RPMI7951 (cell line): ENCODE data around the gene SPIRE1. TPM values are rescaled to one million over a fixed set of nuclear protein-coding genes. Genes with fewer than 3 reads are reported as not detected.
A peak's percentile ranks its signal among the peaks of the same experiment; 100 is the strongest.
"Not testable (repeated sequence)": the region's sequence is repeated elsewhere in the genome, so short reads cannot be mapped to it uniquely, and the experiment has no call there.

ENCODE experiments used
- DNase-seq: peaks from one replicate; pipeline ENCODE4 v3.0.0-alpha.2; 2012; ENCODE audit warnings: low read depth
- total RNA-seq: library from RNA; depleted of rRNA; stranded (reverse); fragments of >200 nt; shearing (Covaris generic); gene quantifications from 2 replicates; pipeline ENCODE4 v1.2.3, GENCODE V29; 2014

Gene SPIRE1
- total RNA-seq, 1 experiment from 2014 or later = 15.7 TPM

DNA sequence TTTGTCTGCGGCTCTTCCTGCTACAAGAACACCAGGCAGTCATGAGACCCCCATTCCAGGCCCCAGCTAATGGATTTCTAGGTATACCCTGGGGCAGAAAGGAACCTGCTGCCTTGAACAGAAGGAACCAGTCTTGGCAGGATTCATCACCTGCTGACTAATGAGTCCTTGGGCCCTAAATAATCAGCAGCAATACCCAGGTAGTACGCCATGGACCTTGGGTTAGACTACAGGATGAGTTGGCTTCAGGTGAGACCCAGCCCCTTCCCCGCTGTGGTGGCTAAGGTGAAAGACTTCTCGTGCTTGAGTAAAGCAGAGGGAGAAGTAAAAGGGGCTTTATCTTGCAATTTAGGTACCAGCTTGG lies 105.0 kb downstream of the SPIRE1 start:
- DNase-seq = no peak

DNA sequence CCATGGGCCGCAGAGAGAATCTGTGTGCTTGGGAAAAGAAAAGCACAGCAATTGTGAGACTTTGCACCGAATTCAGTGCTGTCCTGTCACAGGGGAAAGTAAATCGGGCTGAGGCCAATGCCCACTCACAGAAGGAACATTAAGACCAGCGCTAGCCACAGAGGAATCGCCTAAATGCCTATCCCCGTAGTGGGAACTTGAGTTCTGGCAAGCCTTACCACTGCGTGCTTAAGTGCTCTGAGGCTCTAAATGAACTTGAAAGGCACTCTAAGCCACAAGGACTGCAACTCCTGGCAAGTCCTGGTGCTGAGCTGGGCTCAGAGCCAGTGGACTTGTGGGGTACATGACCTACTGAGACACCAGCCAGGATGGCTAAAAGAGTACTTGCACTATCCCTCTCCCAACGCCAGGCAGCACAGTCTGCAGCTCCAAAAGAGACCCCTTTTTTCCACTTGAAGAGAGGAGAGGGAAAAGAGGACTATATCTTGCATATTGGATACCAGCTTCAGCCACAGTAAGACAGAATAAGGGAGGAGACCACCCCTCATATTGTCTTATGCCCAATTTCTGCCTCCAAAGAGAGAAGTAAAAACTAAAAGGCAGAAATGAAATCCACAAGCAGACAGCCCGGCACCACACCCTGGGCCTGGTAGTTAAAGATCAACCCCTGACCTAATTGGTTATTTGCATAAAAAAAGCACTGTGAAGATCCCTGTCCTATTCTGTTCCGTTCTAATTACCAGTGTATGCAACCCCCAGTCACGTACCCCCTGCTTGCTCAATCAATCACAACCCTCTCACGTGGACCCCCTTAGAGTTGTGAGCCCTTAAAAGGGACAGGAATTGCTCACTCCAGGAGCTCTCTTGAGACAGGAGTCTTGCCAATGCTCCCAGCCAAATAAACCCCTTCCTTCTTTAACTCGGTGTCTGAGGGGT lies 105.7 kb downstream of the SPIRE1 start:
- peak; percentile 46 for DNase-seq

DNA sequence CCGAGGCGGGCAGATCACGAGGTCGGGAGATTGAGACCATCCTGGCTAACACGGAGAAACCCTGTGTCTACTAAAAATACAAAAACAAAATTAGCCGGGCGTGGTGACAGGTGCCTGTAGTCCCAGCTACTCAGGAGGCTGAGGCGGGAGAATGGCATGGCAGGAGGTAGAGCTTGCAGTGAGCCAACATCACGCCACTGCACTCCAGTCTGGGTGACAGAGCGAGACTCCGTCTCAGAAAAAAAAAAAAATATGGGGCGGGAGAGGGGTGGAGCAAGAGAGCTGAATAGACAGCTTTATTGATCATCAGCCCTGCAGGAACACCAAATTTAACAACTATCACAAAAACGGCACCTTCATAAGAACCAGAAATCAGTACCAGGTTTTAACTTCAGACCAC lies 106.4 kb downstream of the SPIRE1 start:
- not testable (repeated sequence) for DNase-seq

DNA sequence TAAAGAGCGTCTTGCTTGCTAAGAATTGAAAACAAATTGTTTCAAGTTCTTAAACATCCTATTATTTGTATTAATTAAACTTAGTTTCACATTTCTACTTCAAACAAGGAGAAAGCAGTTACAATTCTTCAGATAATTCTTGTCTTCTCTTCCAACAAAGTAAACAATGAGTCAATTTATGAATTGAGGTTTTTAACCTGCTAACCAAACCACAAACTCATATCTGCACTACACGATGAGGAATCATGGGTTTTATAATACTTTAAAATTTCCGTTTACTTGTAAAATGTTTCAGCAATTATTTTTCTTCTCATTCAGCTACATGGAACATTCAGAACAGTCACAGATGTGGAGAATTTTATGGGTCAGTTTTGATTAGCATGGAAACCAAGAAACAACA lies 114.2 kb downstream of the SPIRE1 start:
- no peak for DNase-seq

DNA sequence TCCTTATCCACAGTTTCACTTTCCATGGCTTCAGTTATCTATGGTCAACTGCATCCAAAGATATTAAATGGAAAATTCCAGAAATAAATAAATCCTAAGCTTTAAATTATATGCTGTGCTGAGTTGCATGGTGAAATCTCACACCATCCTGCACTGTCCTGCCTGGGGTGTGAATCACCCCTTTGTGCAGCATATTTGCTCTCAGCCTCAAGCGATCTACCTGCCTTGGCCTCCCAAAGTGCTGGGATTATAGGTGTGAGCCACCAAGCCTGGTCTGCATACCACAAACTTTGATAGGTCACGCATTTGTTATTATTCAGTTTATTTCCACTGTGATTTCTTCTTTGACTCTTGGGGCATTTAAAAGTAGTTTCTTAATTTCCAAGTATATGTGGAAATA lies 117.2 kb downstream of the SPIRE1 start:
- DNase-seq = no peak

DNA sequence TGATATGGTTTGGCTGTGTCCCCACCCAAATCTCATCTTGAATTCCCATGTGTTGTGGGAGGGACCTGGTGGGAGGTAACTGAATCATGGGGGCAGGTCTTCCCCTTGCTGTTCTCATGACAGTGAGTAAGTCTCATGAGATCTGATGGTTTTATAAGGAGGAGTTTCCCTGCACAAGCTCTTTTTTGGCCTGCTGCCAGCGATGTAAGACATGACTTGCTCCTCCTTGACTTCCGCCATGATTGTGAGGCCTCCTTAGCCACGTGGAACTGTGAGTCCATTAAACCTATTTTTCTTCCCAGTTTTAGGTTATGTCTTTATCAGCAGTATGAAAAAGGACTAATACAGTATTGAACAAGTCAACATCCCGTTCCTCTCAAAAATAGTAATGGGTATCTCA lies 118.7 kb downstream of the SPIRE1 start:
- peak; percentile 38 for DNase-seq

DNA sequence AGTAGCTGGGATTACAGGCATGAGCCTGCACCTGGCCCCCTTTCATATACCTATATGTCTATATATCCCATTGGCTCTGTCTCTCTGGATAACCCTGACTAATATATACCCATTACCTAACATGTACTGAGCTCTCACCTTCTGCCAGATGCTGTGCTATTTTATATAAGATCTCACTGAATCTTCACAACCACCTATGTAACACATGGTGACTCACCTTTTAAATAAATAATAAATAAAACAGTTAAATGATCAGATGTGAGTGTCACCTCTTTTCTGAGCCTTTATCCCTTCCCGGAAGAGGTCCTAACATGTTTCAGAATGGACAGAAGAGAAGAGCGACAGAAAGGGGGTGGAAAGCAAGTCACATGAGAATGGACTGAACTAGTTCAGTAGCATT lies 123.1 kb downstream of the SPIRE1 start:
- DNase-seq = no peak

DNA sequence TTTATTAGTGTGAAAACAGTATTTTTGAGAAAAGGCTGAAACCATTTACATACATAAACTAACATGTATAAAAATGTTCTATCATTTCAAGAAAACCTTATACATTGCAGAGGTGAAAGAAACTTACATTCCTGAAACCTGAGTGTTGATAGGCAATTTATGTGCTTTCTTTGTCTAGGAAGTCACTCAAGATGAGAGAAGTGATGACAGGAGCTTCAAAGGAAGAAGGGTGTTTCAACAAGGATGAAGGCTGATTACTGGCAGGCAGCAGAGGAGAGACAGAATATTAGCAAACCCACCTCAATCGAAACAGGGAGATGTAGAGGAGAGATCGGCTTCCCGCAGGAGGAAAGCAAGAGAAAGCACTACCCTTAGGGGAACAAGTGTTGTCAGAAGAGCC lies 125.2 kb downstream of the SPIRE1 start:
- DNase-seq = no peak

DNA sequence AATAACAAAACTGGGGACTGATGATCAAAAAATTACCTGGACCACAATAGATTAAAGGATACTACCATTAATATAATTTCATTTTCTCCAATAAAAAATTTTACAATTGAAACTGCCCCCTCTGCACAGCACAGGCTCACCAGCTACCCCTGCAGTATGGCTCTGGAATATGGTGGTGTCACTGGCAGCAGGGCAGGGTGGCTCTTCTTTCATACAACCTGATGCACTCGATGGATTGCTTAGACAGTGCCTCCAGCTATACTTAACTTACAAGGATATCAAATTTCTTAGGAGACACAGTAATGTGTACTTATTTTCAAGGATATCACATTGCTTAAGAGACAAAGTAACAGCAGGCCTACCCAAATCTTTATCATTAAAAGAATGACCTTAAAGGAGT lies 126.2 kb downstream of the SPIRE1 start:
- peak; percentile 27 for DNase-seq

DNA sequence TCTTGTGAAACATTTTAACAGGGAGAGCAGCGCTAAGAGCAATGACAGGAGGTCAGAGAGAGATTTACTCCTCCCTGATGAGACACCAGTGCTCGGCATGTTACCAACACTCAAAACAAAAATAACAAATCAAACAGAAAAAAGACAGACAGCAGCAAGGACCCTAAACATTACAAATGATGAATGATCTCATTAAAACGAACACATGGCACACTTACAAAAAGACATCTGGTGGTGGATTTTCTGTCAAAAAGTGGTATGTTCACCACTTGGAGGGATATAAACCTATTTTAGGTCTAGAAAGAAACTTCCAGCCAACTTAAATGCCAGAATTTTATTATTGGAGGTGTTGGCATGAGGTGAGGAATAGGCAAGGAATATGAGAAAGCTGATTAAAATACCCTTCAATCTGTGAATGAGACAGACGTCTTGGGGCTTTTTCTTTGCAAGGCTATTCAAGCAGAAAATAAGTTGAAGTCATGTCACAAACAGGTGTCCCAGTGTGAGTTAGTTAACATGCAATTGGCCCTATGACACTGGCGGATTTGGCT lies 137.4 kb downstream of the SPIRE1 start:
- no peak for DNase-seq

DNA sequence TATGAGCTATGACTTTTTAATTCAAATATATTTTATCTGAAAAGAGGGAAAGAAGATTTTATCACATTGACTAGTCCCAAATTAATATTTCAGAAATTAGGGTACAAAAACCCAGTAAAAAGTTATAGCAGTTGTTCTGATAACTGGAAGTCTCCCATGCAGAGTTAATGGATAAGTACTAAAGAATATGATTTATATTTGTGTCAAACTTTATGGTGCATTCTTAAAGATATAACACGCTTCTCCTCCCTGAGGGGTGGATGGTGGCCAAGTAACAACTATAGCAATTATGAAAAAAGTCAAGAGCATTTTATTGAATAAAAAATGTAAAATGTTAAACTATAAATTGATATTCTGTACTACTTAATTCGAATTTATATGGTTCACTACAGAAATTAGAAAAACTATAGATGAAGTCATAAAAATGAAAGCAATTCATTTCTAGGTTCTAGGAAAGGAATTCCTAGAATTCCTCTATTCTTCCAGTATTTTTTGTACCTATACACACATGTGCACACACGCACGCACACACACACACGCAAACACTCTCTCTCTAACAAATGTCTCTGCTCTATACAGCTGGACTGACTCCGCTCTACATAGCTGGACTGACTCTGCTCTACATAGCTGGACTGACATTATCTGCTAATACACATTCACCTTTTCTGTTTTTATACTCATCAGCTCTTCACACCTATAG lies 138.9 kb downstream of the SPIRE1 start:
- no peak for DNase-seq

DNA sequence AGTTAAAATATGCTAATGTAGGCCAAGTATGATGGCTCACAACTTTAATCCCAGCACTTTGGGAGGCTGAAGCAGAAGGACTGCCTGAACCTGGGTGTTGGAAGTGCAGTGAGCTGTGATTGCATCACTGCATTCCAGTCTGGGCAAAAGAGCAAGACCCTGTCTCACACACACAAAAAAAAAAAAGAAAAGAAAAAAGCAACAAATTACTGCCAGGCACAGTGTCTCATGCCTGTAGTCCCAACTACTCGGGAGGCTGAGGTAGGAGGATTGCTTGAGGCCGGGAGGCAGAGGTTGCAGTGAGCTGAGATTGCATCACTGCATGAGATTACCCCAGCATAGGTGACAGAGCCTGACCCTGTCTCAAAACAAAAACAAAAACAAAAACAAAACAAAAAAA lies 139.6 kb downstream of the SPIRE1 start:
- no peak for DNase-seq

DNA sequence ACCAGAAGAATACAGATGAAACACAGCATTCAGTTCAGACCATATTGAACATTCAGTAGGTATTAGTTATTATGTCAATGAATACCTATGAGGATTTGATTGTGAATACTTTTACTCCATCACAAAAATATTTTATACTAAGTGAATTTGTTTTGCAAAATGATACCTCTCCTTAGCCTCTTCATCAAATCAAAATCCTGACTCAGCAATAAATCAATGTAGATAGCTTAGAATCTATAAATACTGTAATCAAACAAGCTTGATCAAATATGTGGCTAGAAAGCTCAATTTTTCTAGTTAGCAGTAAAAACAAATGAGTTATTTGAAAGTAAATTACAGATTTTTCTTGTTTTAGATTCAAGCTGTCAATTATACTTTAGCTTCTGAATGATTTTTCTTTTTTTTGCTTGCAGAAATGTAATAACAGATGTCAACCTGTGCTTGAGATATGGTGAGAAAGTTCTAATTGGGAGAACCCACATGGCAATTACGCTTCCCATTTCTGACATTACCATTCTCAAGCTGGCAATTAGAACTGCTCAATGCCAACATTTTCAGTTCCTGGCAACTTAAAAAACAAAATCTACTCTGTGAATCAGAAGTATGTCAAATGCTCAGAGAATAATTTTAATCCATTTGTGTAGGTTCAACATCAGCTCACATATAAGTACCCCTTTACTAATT lies 140.6 kb downstream of the SPIRE1 start:
- DNase-seq = no peak

DNA sequence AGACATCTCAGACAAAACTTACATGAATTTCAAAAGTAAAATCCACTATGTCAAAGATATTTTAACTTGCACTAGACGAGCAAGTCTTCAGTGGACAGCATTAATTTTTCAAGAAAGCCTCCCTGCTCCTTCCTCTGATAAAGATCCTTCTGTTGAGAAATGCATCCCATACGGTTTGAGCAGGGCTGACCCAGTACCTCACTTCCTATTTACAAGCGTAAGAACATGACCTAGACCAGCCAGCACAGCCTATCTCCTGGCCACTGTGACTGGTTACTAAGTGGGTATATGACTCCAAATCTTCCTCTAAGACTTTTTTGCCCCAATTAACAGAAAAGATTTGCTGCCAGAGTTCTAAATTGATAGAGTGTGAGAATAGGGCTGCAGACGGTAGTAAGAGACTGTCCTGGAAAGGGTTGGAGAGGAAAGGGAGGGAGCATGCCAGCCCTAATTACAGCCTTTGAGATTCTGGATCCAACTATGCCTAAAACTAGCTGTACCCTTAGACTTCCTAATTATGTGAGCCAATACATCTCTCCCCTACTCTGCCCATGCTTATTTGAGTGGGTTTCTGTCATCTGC lies 141.8 kb downstream of the SPIRE1 start:
- no peak for DNase-seq

DNA sequence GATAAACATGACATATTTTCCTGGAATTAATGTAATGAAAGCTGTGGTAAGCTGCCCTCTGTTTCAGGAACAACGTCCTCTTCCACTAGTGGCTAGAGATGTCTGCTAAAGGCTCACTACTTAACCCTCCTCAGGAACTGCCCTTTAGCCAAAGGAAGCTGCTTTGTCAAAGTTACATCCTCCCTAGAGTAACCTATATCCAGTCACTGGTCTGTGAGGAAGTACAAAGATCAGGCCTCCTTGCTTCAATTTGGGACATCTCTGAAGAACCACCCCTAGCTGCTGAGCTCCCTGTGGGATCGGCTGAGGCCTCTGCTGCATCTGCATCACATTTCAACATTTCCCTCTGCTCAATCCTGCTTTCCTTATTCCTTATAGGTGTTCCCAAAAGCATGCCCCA lies 142.4 kb downstream of the SPIRE1 start:
- no peak for DNase-seq

DNA sequence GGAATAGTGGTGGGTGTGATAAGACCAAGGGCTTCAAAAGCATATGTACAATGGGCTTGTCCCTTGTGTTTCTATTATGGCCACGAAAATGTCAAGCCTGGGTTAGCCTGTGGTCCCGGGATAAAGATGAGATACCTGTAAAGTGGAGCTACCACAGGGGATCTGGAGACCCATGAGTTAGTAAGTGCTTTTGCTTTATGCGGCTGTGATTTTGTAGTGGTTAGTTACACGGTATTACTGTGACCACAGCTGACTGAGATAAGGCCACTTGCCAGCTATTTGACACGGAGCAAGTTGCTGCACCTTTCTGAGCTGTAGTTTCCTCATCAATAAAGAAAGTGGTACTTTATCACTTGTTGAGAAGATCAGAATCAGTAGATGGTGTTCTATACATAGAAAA lies 150.9 kb downstream of the SPIRE1 start:
- no peak for DNase-seq

DNA sequence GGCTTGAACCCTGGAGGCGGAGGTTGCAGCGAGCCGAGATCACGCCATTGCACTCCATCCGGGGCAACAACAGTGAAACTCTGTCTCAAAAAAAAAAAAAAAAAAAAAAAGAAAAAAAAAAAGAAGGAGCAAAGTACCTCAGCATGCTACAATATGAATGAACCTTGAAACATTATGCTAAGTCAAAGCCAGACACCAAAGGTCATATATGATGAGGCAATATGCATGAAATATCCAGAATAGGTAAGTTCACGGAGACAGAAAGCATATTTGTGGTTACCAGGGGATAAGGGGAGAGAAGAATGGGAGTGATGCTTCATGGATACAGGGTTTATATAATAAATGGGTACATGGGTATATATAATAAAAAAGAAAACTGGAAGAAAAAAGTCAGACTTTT lies 156.9 kb downstream of the SPIRE1 start:
- DNase-seq = no peak

DNA sequence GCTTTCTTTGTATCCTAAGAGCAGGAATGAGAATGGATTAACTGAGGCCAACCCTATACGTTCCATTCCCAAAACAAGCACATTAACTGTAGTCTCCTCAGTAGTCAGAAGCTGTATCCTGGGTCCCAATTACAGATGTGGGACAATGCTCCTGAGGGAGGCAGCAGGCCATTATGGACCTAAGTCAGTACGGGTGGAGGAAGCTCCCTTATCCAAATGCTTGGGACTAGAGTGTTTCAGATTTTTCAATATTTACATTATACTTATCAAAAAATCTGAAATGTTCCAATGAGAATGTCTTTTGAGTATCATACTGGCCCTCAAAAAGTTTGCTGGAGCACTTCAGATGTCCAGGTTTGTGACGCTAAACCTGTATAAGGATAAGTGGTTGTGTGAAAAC lies 160.1 kb downstream of the SPIRE1 start:
- no peak for DNase-seq

DNA sequence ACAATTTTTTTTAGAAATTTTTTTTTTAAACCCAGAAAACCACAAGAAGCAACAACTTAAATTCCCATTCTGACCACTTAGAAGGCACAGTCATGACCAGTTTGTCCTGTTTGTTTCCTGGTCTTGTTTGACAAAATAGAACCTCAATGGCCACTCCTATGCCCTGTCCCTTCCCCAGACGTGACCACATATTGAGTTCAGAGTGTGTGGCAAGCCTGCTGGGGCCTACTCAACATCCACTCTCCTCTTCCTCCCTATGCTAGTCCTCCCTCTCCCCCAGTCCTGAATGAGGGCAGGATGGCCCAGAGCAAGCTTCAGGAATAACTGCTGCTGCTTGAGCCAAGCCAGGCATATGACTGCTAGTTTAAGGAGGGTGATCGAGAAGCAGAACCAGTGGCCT lies 160.6 kb downstream of the SPIRE1 start:
- no peak for DNase-seq

DNA sequence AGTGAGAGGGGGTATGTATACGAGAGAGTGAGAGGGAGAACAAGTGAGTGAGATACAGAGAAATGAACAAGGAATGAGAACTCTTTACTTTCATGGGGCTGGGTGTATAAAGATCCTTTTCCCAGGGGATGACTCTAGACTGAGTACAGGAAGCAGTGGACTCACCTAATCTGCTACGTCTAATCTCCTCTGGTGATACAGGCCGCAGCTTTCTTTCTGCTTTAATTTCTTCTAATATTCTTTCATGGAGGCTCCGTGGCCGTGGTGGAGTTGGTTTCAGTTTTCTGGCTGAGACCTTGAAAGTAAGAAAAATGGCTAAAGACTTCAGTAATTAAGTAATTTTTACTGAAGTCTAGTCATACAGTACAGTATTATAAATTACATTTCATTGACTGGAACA lies 165.0 kb downstream of the SPIRE1 start:
- no peak for DNase-seq

DNA sequence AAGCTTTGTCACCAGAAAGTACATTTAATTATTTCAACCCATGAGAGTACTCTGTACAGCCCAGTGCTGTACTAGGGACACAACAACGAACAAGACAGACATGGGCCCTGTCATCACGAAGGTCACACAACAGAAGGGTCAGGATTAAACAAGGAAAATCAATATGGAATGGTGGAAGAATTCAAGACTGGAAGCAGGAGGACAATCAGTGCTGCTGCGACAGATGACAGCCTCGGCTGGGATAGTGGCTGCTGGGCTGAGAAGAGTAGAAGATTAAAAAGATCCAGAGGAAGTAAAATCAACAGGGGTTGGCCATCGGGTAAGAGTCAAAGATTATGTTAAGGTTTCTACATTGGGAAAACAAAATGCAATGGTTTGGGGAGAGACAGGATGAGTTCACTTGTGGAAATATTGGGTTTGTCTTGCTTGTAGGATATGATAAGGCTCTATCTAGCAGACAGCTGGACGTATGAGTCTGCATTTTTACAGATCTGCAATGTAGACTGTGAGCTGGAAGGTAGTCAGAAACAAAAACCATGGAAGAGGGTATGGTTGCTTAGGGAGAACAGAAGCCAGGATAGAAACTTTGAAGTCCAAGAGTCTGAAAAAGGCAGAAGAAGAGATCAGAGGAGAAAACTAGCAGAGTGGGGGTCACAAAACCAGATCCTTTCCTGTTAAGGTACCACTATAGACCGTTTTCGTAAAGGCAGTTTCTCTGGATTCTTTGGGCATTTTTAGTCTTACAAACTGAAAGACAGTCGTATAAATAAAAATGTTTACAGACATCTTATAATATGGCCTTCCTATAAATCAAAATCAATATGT lies 166.1 kb downstream of the SPIRE1 start:
- DNase-seq = no peak
